Femur (tissue), 1 donor: ENCODE data around the gene TLK1.

ENCODE experiments used
- DNase-seq: peaks from one replicate; pipeline ENCODE4 v3.0.0-alpha.2; 2017

Gene TLK1

GRCh38 chr2:170953941-170954340 is 206.8 kb downstream of the TLK1 start:
- DNase-seq, result no peak

- no peak for DNase-seq
Observed at GRCh38 chr2:170950221-170950761, 210.4 kb downstream of the TLK1 start.

- DNase-seq, result no peak
Observed at GRCh38 chr2:170949415-170949814, 211.3 kb downstream of the TLK1 start.

- DNase-seq, result no peak
Observed at GRCh38 chr2:170944545-170944944, 216.1 kb downstream of the TLK1 start.

GRCh38 chr2:170943596-170943995 is 217.1 kb downstream of the TLK1 start:
- no peak for DNase-seq

- no peak for DNase-seq
Observed at GRCh38 chr2:170943041-170943440, 217.7 kb downstream of the TLK1 start.

GRCh38 chr2:170942615-170943014 is 218.1 kb downstream of the TLK1 start:
- no peak for DNase-seq
